GM18867 (cell line): ENCODE measurements around the gene ATOSB.

Source experiments
- ATAC-seq: cut with Tn5 transposase; IDR thresholded peaks from one replicate; pipeline ENCODE4 v1.9.1; 2021; ENCODE audit warnings: mild to moderate bottlenecking, moderate library complexity; ENCODE audit not compliant: unreplicated experiment

Gene ATOSB

GRCh38 chr9:35114840-35115628 lies 628 bp downstream of the ATOSB start:
- ATAC-seq = no peak

- ATAC-seq = no peak
Measured at GRCh38 chr9:35114113-35114839, 1.4 kb downstream of the ATOSB start.

- ATAC-seq = no peak
Measured at GRCh38 chr9:35112257-35113020, 3.2 kb downstream of the ATOSB start.

DNA sequence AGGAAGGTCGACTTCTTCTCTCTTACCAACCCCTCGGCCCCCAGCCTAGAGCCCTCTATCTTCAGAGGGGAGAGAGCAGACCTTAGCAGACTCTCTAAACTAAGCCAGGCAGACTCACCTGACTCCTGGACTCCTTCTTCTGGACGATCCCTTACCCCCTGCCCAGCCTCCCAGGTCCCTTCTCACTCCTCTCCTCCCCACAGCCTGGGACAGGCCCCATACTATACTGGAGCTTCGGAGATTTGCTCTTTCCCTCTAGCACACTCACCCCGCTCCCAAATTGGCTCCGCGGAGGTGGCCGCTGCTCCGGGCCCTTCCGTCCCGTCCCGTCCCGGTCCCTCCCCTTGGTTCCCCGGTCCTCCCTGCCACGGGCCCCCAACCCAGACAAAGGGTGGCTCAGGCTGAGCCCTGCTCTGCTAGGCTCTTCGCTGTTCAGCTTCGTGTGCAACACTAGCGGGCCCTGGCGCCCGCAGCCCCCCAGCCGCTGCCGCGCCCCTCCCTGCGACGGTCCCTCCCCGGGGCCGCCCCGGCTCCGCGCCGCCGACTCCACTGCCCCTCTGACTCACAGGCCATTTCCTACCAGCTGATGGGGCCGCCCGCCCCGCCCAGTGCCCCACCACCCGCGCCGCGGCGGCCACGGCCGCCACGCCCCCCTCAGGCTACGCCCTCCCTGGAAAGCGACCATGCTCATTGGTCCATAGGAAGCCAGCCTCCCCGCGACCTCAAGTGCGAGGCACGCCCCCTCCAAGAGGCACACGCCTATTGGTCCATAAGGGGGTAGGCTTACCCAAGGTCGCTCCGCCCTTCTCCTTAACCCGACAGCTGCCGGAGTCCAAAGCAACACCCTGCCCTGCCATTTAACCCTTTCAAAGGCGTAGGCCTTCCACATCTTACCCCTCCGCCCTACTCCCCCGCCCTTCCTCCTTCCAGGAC lies 4.4 kb downstream of the ATOSB start:
- ATAC-seq = peak; percentile 72

DNA sequence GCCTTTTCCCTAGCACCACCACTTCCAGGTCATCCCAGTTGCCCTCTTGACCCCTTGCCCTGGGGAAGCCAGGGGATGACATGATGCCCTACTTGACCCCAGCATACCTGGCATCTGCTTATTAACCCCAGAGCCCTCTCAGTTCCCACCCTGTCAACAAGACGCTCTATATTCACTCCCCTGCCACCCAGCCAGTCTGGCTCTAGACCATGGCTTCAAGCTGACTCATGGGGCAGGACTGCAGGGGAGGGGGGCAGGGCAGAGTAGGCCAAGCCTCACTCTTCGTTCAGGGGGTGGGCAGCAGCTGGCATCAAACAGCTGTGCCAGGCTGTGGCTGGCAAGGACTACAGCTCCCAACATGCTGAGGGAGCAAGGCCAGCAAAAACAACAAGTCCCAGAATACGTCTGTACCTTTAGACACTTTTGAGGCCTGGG lies 5.3 kb downstream of the ATOSB start:
- ATAC-seq = no peak

- no peak for ATAC-seq
Measured at GRCh38 chr9:35108946-35109575, 6.6 kb downstream of the ATOSB start.

- no peak for ATAC-seq
Measured at GRCh38 chr9:35108461-35108860, 7.2 kb downstream of the ATOSB start.

- ATAC-seq = no peak
Measured at GRCh38 chr9:35107297-35108290, 8.1 kb downstream of the ATOSB start.

DNA sequence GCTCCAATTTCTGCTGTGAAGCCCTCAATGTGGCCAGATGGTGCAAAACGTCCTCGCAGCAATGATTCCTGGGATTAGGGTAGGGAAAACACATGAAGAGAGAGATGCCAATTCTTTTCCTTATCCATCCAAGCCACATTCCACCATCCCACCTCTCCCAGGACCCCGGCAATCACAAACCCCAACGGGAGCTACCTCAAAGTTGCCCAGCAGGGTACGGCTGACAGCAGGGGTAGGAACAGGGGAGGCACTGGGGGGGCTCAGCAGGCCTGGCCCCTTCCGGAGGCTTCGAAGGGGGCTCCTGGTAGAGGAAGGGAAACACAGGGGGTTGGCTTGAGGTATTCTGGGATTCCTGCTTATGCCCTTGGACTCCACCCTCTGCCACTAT lies 9.3 kb downstream of the ATOSB start:
- ATAC-seq = no peak

DNA sequence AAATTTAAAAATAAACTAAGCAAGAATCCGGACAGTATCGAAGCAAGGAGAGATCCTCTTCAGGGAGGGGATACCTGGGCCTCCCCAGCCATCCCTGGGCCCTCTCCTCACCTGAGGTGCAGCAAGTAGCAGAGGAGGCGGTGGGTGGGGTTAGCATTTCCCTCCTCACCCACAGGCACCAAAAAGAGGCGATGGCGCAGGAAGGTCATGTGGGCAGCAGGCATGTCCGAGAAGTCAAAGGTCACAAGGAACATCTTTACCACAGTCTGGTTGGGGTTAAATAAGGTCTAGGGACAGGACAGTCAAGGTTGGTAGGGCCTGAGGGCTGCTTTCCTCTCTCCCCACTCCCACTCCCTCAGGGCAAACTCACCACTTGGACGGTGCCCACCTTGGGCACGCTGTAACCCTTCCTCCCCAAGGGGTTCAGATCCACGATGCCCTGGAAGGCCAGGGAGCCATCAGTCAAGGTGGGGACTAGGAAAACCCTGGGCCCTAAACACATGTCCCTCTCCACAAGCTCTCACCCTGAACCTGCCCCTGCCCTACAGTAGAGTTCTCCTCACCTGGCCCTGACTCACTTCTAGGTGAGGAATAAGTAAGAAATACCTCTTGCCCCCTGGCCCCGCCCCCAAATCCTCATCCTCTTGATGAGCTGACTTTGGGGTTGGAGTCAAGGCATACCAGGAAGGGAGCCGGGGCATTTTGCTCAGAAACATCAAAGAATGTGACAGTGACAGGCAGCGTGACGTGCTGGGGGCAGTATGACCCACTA lies 9.9 kb downstream of the ATOSB start:
- ATAC-seq = no peak

DNA sequence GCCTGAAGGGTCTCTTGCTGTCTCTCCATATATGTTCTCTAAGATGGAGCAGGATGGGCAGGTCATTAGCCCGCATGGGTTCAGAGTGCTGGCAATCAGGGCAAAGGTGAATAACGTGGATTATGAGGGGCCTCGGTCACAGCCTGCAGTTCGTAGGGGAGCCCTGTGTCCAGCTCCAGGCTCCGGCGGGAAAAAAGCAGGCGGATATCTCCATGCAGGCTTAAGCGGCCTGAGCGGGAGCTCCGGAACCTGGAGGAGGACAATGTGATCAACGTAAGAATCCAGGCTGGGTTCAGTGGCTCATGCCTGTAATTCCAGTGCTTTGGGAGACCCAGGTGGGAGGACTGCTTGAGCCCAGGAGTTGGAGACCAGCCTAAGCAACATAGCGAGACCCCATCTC lies 10.5 kb downstream of the ATOSB start:
- ATAC-seq = no peak

DNA sequence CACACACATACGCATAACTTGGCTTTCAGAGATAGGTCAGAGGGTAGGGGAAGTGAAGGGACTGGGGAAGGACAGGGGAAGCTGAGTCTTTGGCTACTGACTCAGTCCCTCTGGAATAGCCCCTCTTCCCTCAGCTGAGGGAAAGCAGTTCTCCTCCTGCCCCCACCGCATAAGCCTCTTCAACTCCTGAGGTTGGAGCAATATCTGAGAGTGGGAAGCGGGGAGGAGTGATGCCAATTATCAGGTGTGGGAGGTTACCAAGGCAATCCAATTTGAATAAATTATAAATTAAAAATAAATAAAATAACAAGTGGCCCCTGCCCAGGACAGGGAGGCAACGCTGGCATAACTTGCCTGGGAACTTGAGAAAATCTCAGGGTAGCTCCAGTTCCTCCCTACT lies 11.1 kb downstream of the ATOSB start:
- ATAC-seq = no peak

- ATAC-seq = no peak
Measured at GRCh38 chr9:35103660-35104191, 11.9 kb downstream of the ATOSB start.

GRCh38 chr9:35102769-35103659 lies 12.6 kb downstream of the ATOSB start, which contains the start of gene STOML2:
Gene STOML2 (minus strand): TSS chr9:35103131. CDS start chr9:35103094, 37 bp downstream.
- ATAC-seq = peak; percentile 94

GRCh38 chr9:35102465-35102768 lies 13.2 kb downstream of the ATOSB start:
- peak; percentile 18 for ATAC-seq

GRCh38 chr9:35097573-35097972 lies 18.1 kb downstream of the ATOSB start:
- ATAC-seq = no peak
